H1 (cell line): Measurements from ENCODE around the gene TNFSF11.

Experiments used
- CREB1 ChIP-seq: IDR thresholded peaks from 2 replicates; pipeline ENCODE4 v1.6.1; 2012; ENCODE audit warnings: inconsistent platforms
- CTCF ChIP-seq, 3 experiments: IDR thresholded peaks; 1 replicate in 2 of 3; 2 replicates in 1 of 3; pipeline versions ENCODE4 v1.5.1 to v1.6.1; 2011; ENCODE audit warnings: low read length in 3 of 3, mild to moderate bottlenecking in 3 of 3, inconsistent platforms in 2 of 3, low read depth in 1 of 3, moderate library complexity in 1 of 3; ENCODE audit not compliant: insufficient read depth in 1 of 3; ENCODE audit errors: control extremely low read depth in 1 of 3
- EP300 ChIP-seq, 2 experiments: IDR thresholded peaks; 1 replicate in 1 of 2; 2 replicates in 1 of 2; pipeline ENCODE4 v1.6.1; 2011 to 2012; ENCODE audit warnings: low read depth in 2 of 2, low read length in 2 of 2, mild to moderate bottlenecking in 2 of 2, borderline replicate concordance in 1 of 2, inconsistent platforms in 1 of 2, moderate library complexity in 1 of 2
- FOSL1 ChIP-seq: IDR thresholded peaks from 2 replicates; pipeline ENCODE4 v1.6.1; 2011; ENCODE audit warnings: mild to moderate bottlenecking, low read depth, low read length, moderate library complexity; ENCODE audit not compliant: insufficient read depth
- GTF2F1 ChIP-seq: IDR thresholded peaks from 2 replicates; pipeline ENCODE4 v1.6.1; 2012; ENCODE audit warnings: low read depth, low read length, improper control_type of control experiment, borderline replicate concordance
- JUND ChIP-seq: IDR thresholded peaks from 2 replicates; pipeline ENCODE4 v1.6.1; 2011; ENCODE audit warnings: mild to moderate bottlenecking, improper control_type of control experiment, low read length
- MAX ChIP-seq: IDR thresholded peaks from 2 replicates; pipeline ENCODE4 v1.6.1; 2012; ENCODE audit warnings: inconsistent platforms
- RBBP5 ChIP-seq: IDR thresholded peaks from 2 replicates; pipeline ENCODE4 v1.7.1; 2012; ENCODE audit warnings: low read depth, mild to moderate bottlenecking, inconsistent platforms, low read length, moderate library complexity, borderline replicate concordance
- SAP30 ChIP-seq: fragments of 300-600 bp; sonication (generic); IDR thresholded peaks from 2 replicates; pipeline ENCODE4 v1.7.1; 2012; ENCODE audit warnings: low read length, moderate library complexity, mild to moderate bottlenecking, inconsistent platforms; ENCODE audit not compliant: insufficient read depth, insufficient replicate concordance
- SIN3A ChIP-seq, 2 experiments: IDR thresholded peaks in 1 of 2; conservative IDR thresholded peaks in 1 of 2; 2 replicates each; pipeline ENCODE4 v1.6.1; 2011 to 2012; ENCODE audit warnings: low read length in 2 of 2, improper control_type of control experiment in 1 of 2, low read depth in 1 of 2, mild to moderate bottlenecking in 1 of 2
- SP2 ChIP-seq: IDR thresholded peaks from 2 replicates; pipeline ENCODE4 v1.6.1; 2012; ENCODE audit warnings: mild to moderate bottlenecking, low read length, inconsistent platforms
- SRF ChIP-seq: IDR thresholded peaks from 2 replicates; pipeline ENCODE4 v1.6.1; 2011; ENCODE audit warnings: mild to moderate bottlenecking, low read depth, low read length, moderate library complexity
- SUZ12 ChIP-seq: fragments of 200-600 bp; sonication (generic); IDR thresholded peaks from 2 replicates; pipeline ENCODE4 v1.6.1; 2012; ENCODE audit warnings: mild to moderate bottlenecking, inconsistent platforms, low read length, moderate library complexity, mixed read lengths

GRCh38 chr13:42650506-42650905 lies 76.6 kb downstream of the TNFSF11 start:
- TF ChIP-seq CTCF (IDR thresholded peaks at IDR 0.05; ENCODE audit: control extremely low read depth in 1 of 3, insufficient read depth in 1 of 3, low read depth in 1 of 3, low read length in 3 of 3) (no peak), SUZ12 (no peak), MAX (no peak), RBBP5 (no peak), EP300 (IDR thresholded peaks at IDR 0.05; ENCODE audit: borderline replicate concordance in 1 of 2, low read depth in 2 of 2, low read length in 2 of 2) (no peak), SRF (no peak), CREB1 (no peak), SAP30 (no peak), FOSL1 (no peak), GTF2F1 (no peak), SP2 (no peak), JUND (no peak), SIN3A (conservative IDR thresholded peaks at IDR 0.05 in 1 of 2, IDR thresholded peaks at IDR 0.05 in 1 of 2; ENCODE audit: low read depth in 1 of 2, low read length in 2 of 2) (no peak)
